K562 (cell line): ENCODE measurements around the gene FAM83B.

Source experiments
- CBFA2T3 ChIP-seq: fragments of 450-650 bp; IDR thresholded peaks from 2 replicates; pipeline ENCODE4 v1.6.1; 2017
- CHD4 ChIP-seq: fragments of 200-600 bp; sonication (generic); IDR thresholded peaks from 3 replicates; pipeline ENCODE4 v1.6.1; 2012; ENCODE audit warnings: low read depth, mild to moderate bottlenecking, mixed read lengths, low read length, inconsistent platforms; ENCODE audit not compliant: insufficient read depth, insufficient replicate concordance, poor library complexity, severe bottlenecking
- CTCF ChIP-seq, 3 experiments: IDR thresholded peaks in 2 of 3; conservative IDR thresholded peaks in 1 of 3; 2 replicates each; pipeline ENCODE4 v1.5.1; 2011 to 2012; ENCODE audit warnings: low read length in 3 of 3, mild to moderate bottlenecking in 3 of 3, control low read depth in 2 of 3, improper control_type of control experiment in 1 of 3, inconsistent platforms in 1 of 3, low read depth in 1 of 3, mixed read lengths in 1 of 3, moderate library complexity in 1 of 3; ENCODE audit not compliant: insufficient read depth in 2 of 3
- DMBX1 ChIP-seq: fragments of 250-450 bp; sonication (Bioruptor Pico); IDR thresholded peaks from 2 replicates; pipeline ENCODE4 v1.8.0; 2022; ENCODE audit warnings: inconsistent platforms, mild to moderate bottlenecking, moderate library complexity, borderline replicate concordance
- HNRNPUL1 ChIP-seq: fragments of 200-400 bp; formaldehyde crosslinking; IDR thresholded peaks from 2 replicates; pipeline ENCODE4 v1.6.1; 2017; ENCODE audit warnings: low read length
- MAX ChIP-seq: sonication (generic); formaldehyde crosslinking; IDR thresholded peaks from 2 replicates; pipeline ENCODE4 v1.9.0; 2022; ENCODE audit warnings: mild to moderate bottlenecking, missing genetic modification reagents
- MXI1 ChIP-seq: IDR thresholded peaks from 2 replicates; pipeline ENCODE4 v1.6.1; 2011; ENCODE audit warnings: low read depth, mild to moderate bottlenecking, improper control_type of control experiment, low read length
- RBM22 ChIP-seq: fragments of 200-400 bp; formaldehyde crosslinking; IDR thresholded peaks from 2 replicates; pipeline ENCODE4 v1.6.1; 2018; ENCODE audit warnings: low read length, low read depth; ENCODE audit not compliant: poor library complexity, severe bottlenecking
- RBM34 ChIP-seq: fragments of 200-400 bp; formaldehyde crosslinking; IDR thresholded peaks from 2 replicates; pipeline ENCODE4 v1.6.1; 2018; ENCODE audit warnings: low read length, borderline replicate concordance; ENCODE audit not compliant: insufficient read depth
- SP2 ChIP-seq: IDR thresholded peaks from 2 replicates; pipeline ENCODE4 v1.6.1; 2011; ENCODE audit warnings: mild to moderate bottlenecking, low read depth, low read length, moderate library complexity; ENCODE audit not compliant: poor library complexity, severe bottlenecking; ENCODE audit errors: extremely low read depth
- TBP ChIP-seq: optimal IDR thresholded peaks from 2 replicates; pipeline ENCODE3; 2011; ENCODE audit warnings: low read depth, low read length, improper control_type of control experiment
- ZNF146 ChIP-seq: IDR thresholded peaks from one replicate; pipeline ENCODE4 v1.6.1; 2018; ENCODE audit warnings: missing compliant biosample characterization; ENCODE audit not compliant: unreplicated experiment

- TF ChIP-seq RBM34, result no peak
- no peak for TF ChIP-seq TBP
- TF ChIP-seq SP2, result no peak
- TF ChIP-seq CTCF (IDR thresholded peaks at IDR 0.05 in 2 of 3, conservative IDR thresholded peaks at IDR 0.05 in 1 of 3; ENCODE audit: insufficient read depth in 2 of 3, low read depth in 1 of 3, low read length in 3 of 3), result no peak
- TF ChIP-seq ZNF146 (CRISPR knock-in tag), result no peak
- TF ChIP-seq MXI1, result no peak
- TF ChIP-seq CHD4, result no peak
- no peak for TF ChIP-seq HNRNPUL1
- no peak for TF ChIP-seq RBM22
- no peak for TF ChIP-seq CBFA2T3
- TF ChIP-seq DMBX1, result no peak
- no peak for TF ChIP-seq MAX (CRISPR knock-in tag)
Observed at GRCh38 chr6:54876365-54876764, 29.8 kb downstream of the FAM83B start.
